PC-3 (cell line): ENCODE results near the gene CFAP45. TPM values are rescaled to one million over a fixed set of nuclear protein-coding genes. Genes with fewer than 3 reads are reported as not detected.

Source experiments
- ATAC-seq: fragments of 200-7000 bp; cut with Tn5 transposase; 2 replicates; pipeline ENCODE4 v1.9.1; 2020; ENCODE audit warnings: mild to moderate bottlenecking, moderate library complexity
- BruUV-seq: library from RNA; stranded (reverse); fragments of 400-500 nt; replicated peaks from 2 replicates; lab custom pipeline; 2021; lab: Mats Ljungman, UMichigan
- CTCF ChIA-PET: fragments of 300-600 bp; sonication (Branson Sonifier 250); formaldehyde crosslinking; loops from one replicate; lab custom pipeline; 2022; ENCODE audit warnings: antibody characterized with exemption; lab: Charles Lee
- POLR2A ChIA-PET: fragments of 300-600 bp; sonication (Branson Sonifier 250); formaldehyde crosslinking; loops from one replicate; lab custom pipeline; 2022; ENCODE audit warnings: antibody characterized with exemption; ENCODE audit not compliant: unreplicated experiment; lab: Charles Lee
- DNase-seq: peaks from one replicate; pipeline ENCODE4 v3.0.0-alpha.2; 2015
- H2AFZ ChIP-seq: fragments of 300-600 bp; sonication (generic); 2 replicates; pipeline ENCODE4 v1.6.0; 2016; ENCODE audit warnings: antibody characterized with exemption, low read length
- H3F3A ChIP-seq: fragments of 300-600 bp; sonication (generic); one replicate; pipeline ENCODE4 v1.6.0; 2017; ENCODE audit warnings: antibody characterized with exemption, low read length, control low read depth, mild to moderate bottlenecking; ENCODE audit not compliant: unreplicated experiment
- H3K27ac ChIP-seq: fragments of 300-600 bp; sonication (generic); 2 replicates; pipeline ENCODE4 v1.5.1; 2016; ENCODE audit warnings: mild to moderate bottlenecking, low read length
- H3K27me3 ChIP-seq: fragments of 300-600 bp; sonication (generic); 2 replicates; pipeline ENCODE4 v1.6.1; 2016; ENCODE audit warnings: low read length, mixed read lengths
- H3K36me3 ChIP-seq: fragments of 300-600 bp; sonication (generic); 2 replicates; pipeline ENCODE4 v1.6.1; 2016; ENCODE audit warnings: low read depth, mixed run types, low read length, mixed read lengths
- H3K4me1 ChIP-seq: fragments of 300-600 bp; sonication (generic); 2 replicates; pipeline ENCODE4 v1.5.1; 2016; ENCODE audit warnings: low read length; ENCODE audit not compliant: insufficient read depth
- H3K4me2 ChIP-seq: fragments of 300-600 bp; sonication (generic); 2 replicates; pipeline ENCODE4 v1.6.0; 2016; ENCODE audit warnings: low read length
- H3K4me3 ChIP-seq: fragments of 300-600 bp; sonication (generic); 2 replicates; pipeline ENCODE4 v1.5.1; 2016; ENCODE audit warnings: mild to moderate bottlenecking, low read length, mixed read lengths
- H3K79me2 ChIP-seq: fragments of 300-600 bp; sonication (generic); 2 replicates; pipeline ENCODE4 v1.6.1; 2017; ENCODE audit warnings: low read length, mixed read lengths
- H3K9ac ChIP-seq: fragments of 300-600 bp; sonication (generic); 2 replicates; pipeline ENCODE4 v1.6.0; 2016; ENCODE audit warnings: mild to moderate bottlenecking, low read length
- H3K9me2 ChIP-seq: fragments of 300-600 bp; sonication (generic); replicated peaks from 2 replicates; pipeline ENCODE4 v1.6.1; 2016; ENCODE audit warnings: mixed run types, low read length, mixed read lengths
- H3K9me3 ChIP-seq: fragments of 300-600 bp; sonication (generic); 2 replicates; pipeline ENCODE4 v1.6.1; 2016; ENCODE audit warnings: low read length, mixed read lengths
- H4K20me1 ChIP-seq: fragments of 300-600 bp; sonication (generic); 2 replicates; pipeline ENCODE4 v1.6.1; 2016; ENCODE audit warnings: low read length, mixed read lengths
- CTCF ChIP-seq: fragments of 300-600 bp; sonication (generic); conservative IDR thresholded peaks from 2 replicates; pipeline ENCODE4 v1.5.1; 2017; ENCODE audit warnings: antibody characterized with exemption, low read depth, mild to moderate bottlenecking, low read length
- EZH2 ChIP-seq: fragments of 300-600 bp; sonication (generic); IDR thresholded peaks from one replicate; pipeline ENCODE4 v1.6.1; 2017; ENCODE audit warnings: antibody characterized with exemption, mild to moderate bottlenecking, low read length; ENCODE audit not compliant: unreplicated experiment
- EZH2phosphoT487 ChIP-seq: fragments of 300-600 bp; sonication (generic); IDR thresholded peaks from 2 replicates; pipeline ENCODE4 v1.6.1; 2018; ENCODE audit warnings: mild to moderate bottlenecking, antibody characterized with exemption, low read length, borderline replicate concordance
- intact Hi-C: fragments of 100-400 bp; cut with micrococcal nuclease; formaldehyde crosslinking; loops from 2 replicates; pipeline ENCODE4 v1.9.0; 2023
- total RNA-seq: library from RNA; depleted of rRNA; stranded (reverse); fragments of >200 nt; gene quantifications from 2 replicates; pipeline ENCODE4 v1.2.3, GENCODE V29; 2014

The CFAP45 gene
- total RNA-seq, 1 experiment from 2014 or later, result 1.6 TPM

DNA sequence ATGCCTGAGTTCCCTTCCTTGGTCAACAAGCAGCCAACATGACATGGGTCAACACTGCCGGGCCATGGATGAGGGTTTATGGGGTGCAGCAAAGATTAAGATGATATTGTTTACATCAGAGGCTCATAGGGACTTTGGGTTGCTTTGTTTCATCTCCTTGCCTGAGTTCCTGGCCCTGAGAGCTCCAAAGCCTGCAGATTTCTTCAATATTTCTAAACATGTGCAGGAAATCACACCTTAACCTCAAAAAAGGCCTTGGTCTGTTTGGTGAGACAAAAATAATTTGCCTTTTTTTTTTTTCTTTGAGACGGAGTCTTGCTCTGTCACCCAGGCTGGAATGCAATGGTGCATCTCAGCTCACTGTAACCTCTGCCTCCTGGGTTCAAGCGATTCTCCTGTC, 72.4 kb downstream of the CFAP45 start:
- CTCF ChIA-PET, result no interaction called here
- BruUV-seq, result no TSS peak

DNA sequence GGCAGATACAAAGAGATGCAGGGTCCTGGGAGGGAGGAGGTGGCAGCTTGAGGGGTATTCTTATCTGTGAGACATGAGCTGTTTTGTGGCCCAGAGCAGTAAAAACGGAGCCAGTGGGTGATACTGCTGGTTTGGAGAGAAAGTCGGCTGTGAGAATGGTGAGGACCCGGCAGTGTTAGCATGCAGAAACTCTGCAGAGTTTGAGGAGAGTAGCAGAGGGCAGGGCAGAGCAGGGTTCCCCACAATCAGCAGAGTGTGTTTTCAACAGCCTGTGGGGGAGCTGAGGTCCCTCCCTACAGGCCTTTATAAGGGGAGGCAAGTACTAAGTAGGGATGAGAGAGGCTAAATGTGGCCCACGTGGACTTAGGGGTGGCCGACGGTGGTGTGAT, 72.9 kb downstream of the CFAP45 start:
- DNase-seq, result no peak
- H3F3A ChIP-seq, result no peaks in the 10 kb centered on the region
- POLR2A ChIA-PET, result no interaction called here
- no peaks in the 10 kb centered on the region for H3K79me2 ChIP-seq
- no peak overlapping the region for H2AFZ ChIP-seq
- no peak overlapping the region for H3K27ac ChIP-seq
- H4K20me1 ChIP-seq, result no peaks in the 10 kb centered on the region
- H3K4me2 ChIP-seq, result no peak overlapping the region
- no peaks in the 10 kb centered on the region for H3K9me2 ChIP-seq
- no peaks in the 10 kb centered on the region for H3K4me1 ChIP-seq
- BruUV-seq, result no TSS peak
- CTCF ChIA-PET, result no interaction called here
- H3K36me3 ChIP-seq, result no peaks in the 10 kb centered on the region
- no peaks in the 10 kb centered on the region for H3K27me3 ChIP-seq
- TF ChIP-seq EZH2, result no peak
- no peak for TF ChIP-seq EZH2phosphoT487
- no peak for TF ChIP-seq CTCF
- intact Hi-C loops, result no loop called here
- no peak overlapping the region for H3K9ac ChIP-seq
- H3K9me3 ChIP-seq, result no peaks in the 10 kb centered on the region
- no peak for ATAC-seq
- H3K4me3 ChIP-seq, result no peak overlapping the region

More for the DNA sequence above, 72.4 kb downstream of the CFAP45 start:
- POLR2A ChIA-PET, result no interaction called here
- Histone ChIP-seq H2AFZ (no peak overlapping the region), H3K4me1 (no peaks in the 10 kb centered on the region), H3K9me2 (no peaks in the 10 kb centered on the region), H3F3A (no peaks in the 10 kb centered on the region), H3K9ac (no peak overlapping the region), H3K4me3 (no peak overlapping the region), H4K20me1 (no peaks in the 10 kb centered on the region), H3K79me2 (no peaks in the 10 kb centered on the region), H3K27me3 (no peaks in the 10 kb centered on the region), H3K4me2 (no peak overlapping the region), H3K27ac (no peak overlapping the region), H3K9me3 (no peaks in the 10 kb centered on the region), H3K36me3 (no peaks in the 10 kb centered on the region)
- intact Hi-C loops, result no loop called here
- TF ChIP-seq EZH2phosphoT487 (no peak), CTCF (no peak), EZH2 (no peak)
- DNase-seq (no peak), ATAC-seq (no peak)

DNA sequence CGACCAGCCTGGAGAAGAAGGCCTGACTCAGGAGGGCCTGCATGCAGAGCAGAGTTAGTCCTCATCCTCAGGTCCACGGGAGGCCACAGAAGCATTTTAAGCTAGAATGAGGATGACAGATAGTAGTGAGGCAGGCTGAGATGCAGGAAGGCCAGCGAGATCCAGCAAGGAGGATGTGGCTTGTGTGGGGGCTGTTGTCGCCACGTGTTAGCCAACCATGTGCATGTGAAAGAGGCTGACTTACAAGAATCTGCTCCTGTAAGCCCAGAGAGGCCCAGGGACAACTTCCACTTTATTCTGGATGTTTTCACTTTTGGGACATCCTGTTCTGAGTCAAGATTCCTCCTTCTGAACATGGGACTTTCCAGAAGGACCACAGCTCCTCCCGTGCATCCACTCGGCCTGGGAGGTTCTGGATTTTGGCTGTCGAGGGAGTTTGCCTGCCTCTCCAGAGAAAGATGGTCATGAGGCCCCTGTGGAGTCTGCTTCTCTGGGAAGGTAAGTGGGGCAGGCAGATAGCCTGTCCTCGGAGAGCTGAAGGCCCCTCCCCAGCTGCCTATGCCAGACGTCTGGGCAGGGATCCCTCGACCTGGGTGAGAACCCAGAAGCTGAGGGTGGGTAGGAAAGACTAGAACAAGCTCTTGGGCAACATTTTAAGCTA, 73.4 kb downstream of the CFAP45 start, which contains the start of gene SLAMF8:
Gene SLAMF8, plus strand, starts transcription at position 433 of the 661 bp plus-strand sequence. Its CDS starts 26 bp downstream, at position 459.
- H3K36me3 ChIP-seq, result no peaks in the 10 kb centered on the region
- TF ChIP-seq EZH2, result no peak
- no peak for TF ChIP-seq CTCF
- no peak for TF ChIP-seq EZH2phosphoT487
- H3K79me2 ChIP-seq, result no peaks in the 10 kb centered on the region
- POLR2A ChIA-PET, result no interaction called here
- no peak within 1 kb of the TSS for H3K27ac ChIP-seq
- intact Hi-C loops, result no loop called here
- H3K4me1 ChIP-seq, result no peaks in the 10 kb centered on the region
- no peak within 1 kb of the TSS for H2AFZ ChIP-seq
- H3K9ac ChIP-seq, result no peak within 1 kb of the TSS
- H3K27me3 ChIP-seq, result no peaks in the 10 kb centered on the region
- no TSS peak for BruUV-seq
- H3F3A ChIP-seq, result no peaks in the 10 kb centered on the region
- no peaks in the 10 kb centered on the region for H4K20me1 ChIP-seq
- ATAC-seq, result no peak
- no peak within 1 kb of the TSS for H3K4me2 ChIP-seq
- DNase-seq, result no peak
- H3K4me3 ChIP-seq, result no peak within 1 kb of the TSS
- no peaks in the 10 kb centered on the region for H3K9me2 ChIP-seq
- CTCF ChIA-PET, result no interaction called here
- H3K9me3 ChIP-seq, result no peaks in the 10 kb centered on the region
